ENCODE data around the gene IRF2BPL. TPM values are rescaled to one million over a fixed set of nuclear protein-coding genes. Genes with fewer than 3 reads are reported as not detected.
"Not testable (repeated sequence)": the region's sequence is repeated elsewhere in the genome, so short reads cannot be mapped to it uniquely, and the experiment has no call there.

IRF2BPL gene
- total RNA-seq, 6 experiments from 2014 or later = 11.7 to 18.1 (median 13.7) TPM

DNA sequence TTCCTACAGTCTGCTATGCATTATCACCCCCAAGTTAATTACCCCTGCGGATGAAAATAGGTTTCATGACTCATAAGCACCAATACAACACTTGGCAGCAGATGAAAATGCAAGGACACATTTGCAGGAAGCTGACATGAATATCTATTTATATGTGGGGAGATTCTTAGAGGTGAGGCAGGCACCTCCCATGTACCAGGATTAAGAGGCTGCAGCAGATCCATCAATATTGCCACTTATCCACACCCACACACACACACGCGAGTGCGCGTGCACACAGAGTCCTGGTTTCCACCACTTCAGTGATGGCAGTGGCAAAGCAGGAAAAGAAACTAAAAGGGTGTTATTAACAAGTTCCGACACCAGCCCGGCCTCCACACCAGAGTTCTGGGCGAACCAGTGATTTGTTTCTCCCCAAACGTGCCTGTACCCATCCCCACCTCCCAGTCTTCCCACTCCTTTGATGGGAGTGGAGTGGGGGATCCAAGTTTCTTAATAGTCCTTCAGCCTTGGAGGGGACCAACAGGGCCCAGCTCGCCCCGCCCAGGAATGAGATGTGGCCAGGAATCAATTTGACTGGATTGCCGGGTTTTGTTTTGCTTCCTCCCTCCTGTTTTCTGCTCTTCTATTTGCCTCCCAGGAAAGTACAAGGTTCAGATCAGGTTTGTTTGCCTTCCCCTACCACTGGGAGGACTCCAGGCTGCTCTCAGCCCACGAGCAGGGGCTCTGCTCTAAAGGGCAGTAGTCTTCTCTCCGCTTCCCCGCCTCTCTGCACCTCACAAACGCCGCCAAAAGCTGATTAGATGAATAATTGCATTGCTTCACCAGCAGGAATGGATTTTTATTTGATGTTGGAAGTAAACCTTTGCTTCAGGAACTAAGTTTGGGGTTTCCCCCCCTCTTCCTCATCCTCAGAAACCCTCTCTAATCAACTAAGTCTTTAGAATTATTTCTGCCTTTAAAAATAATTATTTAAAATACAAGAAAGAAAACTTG is 5.2 kb downstream of the IRF2BPL start:
- ATAC-seq = peak; percentile 65 to 87 (median 77)
- peak overlapping the region in 2 of 3 donors; percentile 15 to 73 for H3K4me3 ChIP-seq
- WGBS (ENCODE audit: insufficient coverage, low coverage, low lambda C conversion rate, missing lambda C conversion rate) = 30% methylated on average over 10 of the region's 17 CpGs
- peak overlapping the region; percentile 72 to 100 (median 87) for H3K27ac ChIP-seq
- peak; percentile 82 to 93 (median 91) for DNase-seq
- H3K4me1 ChIP-seq = peaks cover 0 to 36% (median 17%) of the 10 kb centered on the region in 4 donors
- TF ChIP-seq, protein P1, sequence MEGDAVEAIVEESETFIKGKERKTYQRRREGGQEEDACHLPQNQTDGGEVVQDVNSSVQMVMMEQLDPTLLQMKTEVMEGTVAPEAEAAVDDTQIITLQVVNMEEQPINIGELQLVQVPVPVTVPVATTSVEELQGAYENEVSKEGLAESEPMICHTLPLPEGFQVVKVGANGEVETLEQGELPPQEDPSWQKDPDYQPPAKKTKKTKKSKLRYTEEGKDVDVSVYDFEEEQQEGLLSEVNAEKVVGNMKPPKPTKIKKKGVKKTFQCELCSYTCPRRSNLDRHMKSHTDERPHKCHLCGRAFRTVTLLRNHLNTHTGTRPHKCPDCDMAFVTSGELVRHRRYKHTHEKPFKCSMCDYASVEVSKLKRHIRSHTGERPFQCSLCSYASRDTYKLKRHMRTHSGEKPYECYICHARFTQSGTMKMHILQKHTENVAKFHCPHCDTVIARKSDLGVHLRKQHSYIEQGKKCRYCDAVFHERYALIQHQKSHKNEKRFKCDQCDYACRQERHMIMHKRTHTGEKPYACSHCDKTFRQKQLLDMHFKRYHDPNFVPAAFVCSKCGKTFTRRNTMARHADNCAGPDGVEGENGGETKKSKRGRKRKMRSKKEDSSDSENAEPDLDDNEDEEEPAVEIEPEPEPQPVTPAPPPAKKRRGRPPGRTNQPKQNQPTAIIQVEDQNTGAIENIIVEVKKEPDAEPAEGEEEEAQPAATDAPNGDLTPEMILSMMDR (IDR thresholded peaks at IDR 0.05) = peak; percentile 14 to 49 (median 18)
- TF ChIP-seq POLR2A (IDR thresholded peaks at IDR 0.05) = peak; percentile 57
- intact Hi-C loops (cut with DNase I) = loop anchor here in 1 of 2 donors (10.0 kb wide), 1 partner anchor 68 kb away; no protein-coding TSS in a partner anchor
- no peaks in the 10 kb centered on the region for H3K9me3 ChIP-seq
- H3K27me3 ChIP-seq = no peaks in the 10 kb centered on the region
- H3K36me3 ChIP-seq = no peaks in the 10 kb centered on the region

DNA sequence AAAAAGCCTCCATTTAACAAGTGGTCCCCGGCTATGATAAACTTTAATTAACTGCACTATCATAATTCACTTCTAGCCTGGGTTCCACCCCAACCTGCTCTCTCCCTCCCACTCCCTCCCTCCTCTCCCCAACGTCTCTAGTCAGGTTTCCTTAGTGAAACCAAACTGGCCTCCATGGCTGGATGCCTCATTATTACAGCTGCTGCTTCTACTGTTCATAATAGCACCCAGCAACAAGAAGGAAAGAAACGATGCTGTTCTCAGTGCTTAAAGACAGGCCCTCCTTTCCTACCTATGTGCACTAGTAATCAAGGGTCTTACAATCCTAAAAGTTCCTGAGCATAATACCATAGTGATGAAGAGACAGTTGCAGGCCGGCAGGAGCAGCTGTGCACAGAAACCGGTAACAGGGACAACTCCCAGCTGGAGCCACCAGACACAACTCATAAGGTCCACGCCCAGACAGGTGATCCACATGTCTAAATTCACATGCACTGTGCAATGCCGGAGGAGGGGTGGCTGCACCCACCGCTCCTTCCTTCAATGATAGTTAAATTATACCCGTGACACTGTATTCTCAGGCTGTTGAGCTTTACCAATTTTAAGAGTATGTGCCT is 6.2 kb downstream of the IRF2BPL start:
- peak overlapping the region in 1 of 3 donors; percentile 87 for H3K27ac ChIP-seq
- no peaks in the 10 kb centered on the region for H3K27me3 ChIP-seq
- no peaks in the 10 kb centered on the region for H3K36me3 ChIP-seq
- ATAC-seq = no peak
- 63% methylated on average over 5 of the region's 9 CpGs for WGBS (ENCODE audit: insufficient coverage, low coverage, low lambda C conversion rate, missing lambda C conversion rate)
- no peak overlapping the region for H3K4me3 ChIP-seq
- TF ChIP-seq POLR2A (IDR thresholded peaks at IDR 0.05) = no peak
- TF ChIP-seq, protein P1 (IDR thresholded peaks at IDR 0.05) = no peak
- H3K4me1 ChIP-seq = peaks cover 0 to 36% (median 17%) of the 10 kb centered on the region in 4 donors
- no peak for DNase-seq
- intact Hi-C loops (cut with DNase I) = loop anchor here in 1 of 2 donors (10.0 kb wide), 1 partner anchor 68 kb away; no protein-coding TSS in a partner anchor
- H3K9me3 ChIP-seq = no peaks in the 10 kb centered on the region

DNA sequence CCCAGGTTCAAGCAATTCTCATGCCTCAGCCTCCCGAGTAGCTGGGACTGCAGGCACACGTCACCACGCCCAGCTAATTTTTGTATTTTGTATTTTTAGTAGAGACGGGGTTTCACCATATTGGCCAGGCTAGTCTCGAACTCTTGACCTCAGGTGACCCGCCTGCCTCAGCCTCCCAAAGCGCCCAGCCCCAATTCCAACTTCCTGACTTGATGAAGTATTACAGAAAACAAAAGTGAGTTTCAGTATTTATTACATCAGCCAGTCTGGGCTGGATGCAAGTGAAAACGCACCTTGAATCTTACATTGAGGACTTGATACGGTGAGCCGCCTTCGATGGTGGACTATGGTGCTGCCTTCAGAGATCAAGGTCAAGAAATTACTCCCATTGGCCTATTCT is 7.1 kb downstream of the IRF2BPL start:
- intact Hi-C loops (cut with DNase I) = loop anchor here in 1 of 2 donors (10.0 kb wide), 1 partner anchor 67 kb away; no protein-coding TSS in a partner anchor
- H3K4me3 ChIP-seq, H3K27ac ChIP-seq, ATAC-seq, H3K27me3 ChIP-seq, DNase-seq, H3K9me3 ChIP-seq, H3K36me3 ChIP-seq: not testable (repeated sequence)
- H3K4me1 ChIP-seq = peaks cover 0 to 36% (median 17%) of the 10 kb centered on the region in 4 donors
- 94% methylated on average over 11 of the region's 11 CpGs for WGBS (ENCODE audit: insufficient coverage, low coverage, low lambda C conversion rate, missing lambda C conversion rate)

DNA sequence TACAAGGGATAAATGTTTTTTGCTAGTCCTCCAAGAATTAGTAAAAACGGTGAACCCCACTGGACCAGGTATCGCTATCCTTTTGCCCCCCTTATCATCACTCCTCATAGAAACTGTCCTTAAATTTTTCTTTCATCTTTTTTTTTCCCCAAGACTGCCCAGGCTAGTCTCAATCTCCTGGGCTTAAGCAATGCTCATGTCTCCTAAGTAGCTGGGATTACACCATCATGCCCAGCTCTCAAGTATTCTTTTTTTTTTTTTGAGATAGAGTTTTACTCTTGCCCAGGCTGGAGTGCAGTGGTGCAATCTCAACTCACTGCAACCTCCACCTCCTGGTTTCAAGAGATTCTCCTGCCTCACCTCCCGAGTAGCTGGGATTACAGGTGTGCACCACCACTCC is 9.7 kb downstream of the IRF2BPL start:
- TF ChIP-seq, protein P1 (IDR thresholded peaks at IDR 0.05) = no peak
- no peak for TF ChIP-seq POLR2A (IDR thresholded peaks at IDR 0.05)
- WGBS (ENCODE audit: insufficient coverage, low coverage, low lambda C conversion rate, missing lambda C conversion rate) = 90% methylated on average over 3 of the region's 3 CpGs
- Histone ChIP-seq H3K4me3 (no peak overlapping the region), H3K9me3 (no peaks in the 10 kb centered on the region), H3K4me1 (peaks cover 0 to 14% (median 10%) of the 10 kb centered on the region in 4 donors), H3K27ac (no peak overlapping the region), H3K27me3 (no peaks in the 10 kb centered on the region), H3K36me3 (no peaks in the 10 kb centered on the region)
- no peak for DNase-seq
- no peak for ATAC-seq
- intact Hi-C loops (cut with DNase I) = loop anchor here in 1 of 2 donors (10.0 kb wide), 1 partner anchor 54 kb away; no protein-coding TSS in a partner anchor
